NT2/D1 (cell line): ENCODE data around the gene HOXC10.

Source experiments
- YY1 ChIP-seq: IDR thresholded peaks from 2 replicates; pipeline ENCODE4 v1.6.1; 2011; ENCODE audit not compliant: insufficient read length, insufficient read depth
- ZNF274 ChIP-seq: IDR thresholded peaks from 2 replicates; pipeline ENCODE4 v1.6.1; 2011; ENCODE audit warnings: mild to moderate bottlenecking, low read depth, low read length

DNA sequence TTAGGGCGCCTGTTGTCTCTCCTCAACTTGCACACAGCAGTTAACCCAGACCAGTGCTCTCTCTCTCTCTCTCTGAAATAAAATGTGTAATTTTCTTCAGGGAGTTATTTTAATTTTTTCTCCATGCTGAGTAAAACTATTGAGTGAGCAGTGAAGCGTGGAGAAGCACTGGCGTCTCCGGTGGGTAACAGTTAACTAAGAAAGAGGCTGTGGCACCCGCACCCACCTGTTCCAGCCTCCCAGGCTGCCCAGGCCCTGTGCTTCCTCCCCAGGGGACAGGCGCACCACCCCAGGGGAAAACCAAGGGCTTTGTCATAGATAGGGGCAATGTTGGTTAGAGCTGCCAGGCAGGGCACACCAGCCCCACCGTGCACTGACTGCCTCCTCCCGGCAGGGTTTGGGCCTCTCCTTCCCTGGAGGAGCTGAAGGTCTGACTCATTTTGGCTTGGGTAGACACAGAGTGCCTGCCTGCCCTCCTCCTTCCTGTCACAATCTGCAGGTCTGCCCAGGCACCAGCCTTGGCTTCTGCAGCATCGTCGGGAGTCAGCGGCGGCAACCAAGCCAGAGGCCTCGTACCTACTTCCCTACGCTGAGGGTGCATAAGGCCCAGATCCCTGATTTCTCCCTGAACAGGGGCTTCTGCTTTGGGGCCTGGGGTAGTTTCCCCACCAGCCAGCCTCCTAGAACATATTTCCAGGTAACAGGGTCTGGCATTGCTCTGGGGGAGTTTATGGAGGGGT is 51.8 kb downstream of the HOXC10 start:
- TF ChIP-seq ZNF274 (no peak), YY1 (no peak)
